NCI-H187 (cell line): Measurements from ENCODE around the gene SERPINB4.
"Not testable (repeated sequence)": the region's sequence is repeated elsewhere in the genome, so short reads cannot be mapped to it uniquely, and the experiment has no call there.

Experiments used
- DNase-seq, 2 experiments: peaks; one replicate each; lab custom pipeline; 2025; lab: John Stamatoyannopoulos, UW

The SERPINB4 gene

GRCh38 chr18:63644142-63644541 is at the start of gene SERPINB4:
Gene SERPINB4, minus strand, starts transcription at chr18:63644256. Its CDS starts 679 bp downstream, at chr18:63643577.
- DNase-seq: not testable (repeated sequence)

- DNase-seq: no peak
Observed at GRCh38 chr18:63689064-63689463, 45.0 kb upstream of the SERPINB4 start.

GRCh38 chr18:63686871-63687270 is 42.8 kb upstream of the SERPINB4 start:
- DNase-seq: no peak

DNA sequence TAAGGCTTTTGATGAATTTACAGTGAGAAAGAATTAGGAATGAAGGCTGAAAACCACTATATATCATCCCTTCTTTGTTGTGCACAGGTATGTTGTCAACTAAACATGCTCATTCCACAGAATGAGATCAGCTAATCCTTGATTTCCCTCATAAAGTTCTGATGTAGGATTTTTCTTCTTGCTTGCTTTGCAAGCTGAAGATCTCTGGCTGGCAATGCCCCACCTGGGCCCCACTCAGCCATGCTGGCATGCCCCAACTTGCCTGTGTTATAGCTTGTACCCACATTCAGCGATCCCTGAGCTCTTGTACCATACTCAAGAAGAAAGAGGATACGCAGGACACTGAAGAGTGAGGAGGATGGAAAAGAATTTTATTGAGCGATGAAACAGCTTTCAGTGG is 40.7 kb upstream of the SERPINB4 start:
- no peak for DNase-seq

DNA sequence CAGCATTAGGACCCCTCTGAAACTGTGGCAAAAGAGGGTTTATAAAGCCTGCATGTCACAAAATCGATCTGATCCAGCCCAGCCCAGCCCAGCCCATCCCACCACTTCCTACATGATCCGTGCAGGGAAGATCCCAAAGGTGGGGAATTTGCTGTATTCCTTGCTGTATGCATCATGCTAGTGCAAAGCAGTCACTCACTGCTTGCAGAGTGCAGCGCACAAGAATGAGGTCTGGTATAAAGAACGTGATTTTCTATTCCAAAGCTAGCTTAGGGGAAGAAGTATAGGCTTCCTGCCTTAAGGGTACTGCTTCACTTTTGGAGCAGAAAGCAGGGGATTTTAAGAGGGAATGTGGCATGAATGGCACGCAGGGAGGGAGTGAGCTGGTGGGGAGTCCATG is 39.8 kb upstream of the SERPINB4 start:
- DNase-seq: no peak

DNA sequence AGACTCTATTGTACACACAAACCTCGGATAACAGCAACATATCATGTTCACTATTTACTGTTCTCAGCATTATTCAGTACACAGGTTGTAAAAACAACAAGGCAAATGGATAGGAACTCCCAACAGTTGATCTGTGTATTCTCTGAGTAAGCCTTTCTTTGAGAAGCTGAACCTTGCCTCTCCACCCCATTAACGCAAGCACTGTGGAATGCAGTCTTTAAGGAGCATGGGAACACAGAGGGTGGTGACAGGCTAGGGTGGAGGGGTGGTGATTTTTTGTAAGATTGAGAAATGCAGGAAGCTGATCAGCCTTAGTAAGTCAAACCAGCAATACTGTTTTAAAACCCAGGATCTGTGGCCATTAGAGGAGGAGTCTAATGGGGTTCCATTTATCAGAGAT is 39.1 kb upstream of the SERPINB4 start:
- no peak for DNase-seq

- no peak for DNase-seq
Observed at GRCh38 chr18:63681449-63682340, 37.6 kb upstream of the SERPINB4 start.

GRCh38 chr18:63679820-63680606 is 36.0 kb upstream of the SERPINB4 start:
- no peak for DNase-seq

DNA sequence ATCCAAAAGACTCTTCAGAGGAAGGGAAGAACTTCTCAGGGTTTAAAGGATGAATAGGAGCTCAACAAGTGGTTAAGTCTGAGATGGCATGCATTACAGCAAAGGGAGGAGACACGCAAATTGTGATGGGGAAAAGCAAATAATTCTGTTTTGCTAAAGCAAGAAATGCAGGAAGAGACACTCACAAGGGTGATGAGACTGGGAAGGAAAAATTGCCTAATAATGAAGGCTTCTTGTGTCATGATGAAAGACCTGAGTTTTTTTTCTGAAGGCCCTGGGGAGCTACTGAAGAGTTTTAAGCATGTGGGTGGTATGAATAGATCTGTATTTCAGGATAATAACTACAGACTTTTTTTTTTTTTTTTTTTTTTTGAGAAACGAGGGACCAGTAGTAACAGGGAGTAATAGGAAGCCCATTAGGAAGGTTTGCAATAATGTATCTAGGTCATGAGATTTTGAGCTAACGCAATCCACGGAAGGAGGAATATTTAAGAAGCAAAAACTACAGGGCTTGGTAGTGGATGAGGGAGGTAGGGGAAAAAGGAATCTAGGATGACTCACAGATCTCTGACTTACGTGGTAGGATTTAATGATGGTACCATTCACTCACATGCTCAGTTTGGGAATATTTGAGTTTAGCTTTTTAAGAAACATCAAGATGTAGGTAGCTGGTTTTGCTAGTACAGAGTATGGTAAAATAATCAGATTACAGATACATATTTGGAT is 33.6 kb upstream of the SERPINB4 start:
- DNase-seq: no peak

GRCh38 chr18:63676526-63677323 is 32.7 kb upstream of the SERPINB4 start:
- no peak for DNase-seq

DNA sequence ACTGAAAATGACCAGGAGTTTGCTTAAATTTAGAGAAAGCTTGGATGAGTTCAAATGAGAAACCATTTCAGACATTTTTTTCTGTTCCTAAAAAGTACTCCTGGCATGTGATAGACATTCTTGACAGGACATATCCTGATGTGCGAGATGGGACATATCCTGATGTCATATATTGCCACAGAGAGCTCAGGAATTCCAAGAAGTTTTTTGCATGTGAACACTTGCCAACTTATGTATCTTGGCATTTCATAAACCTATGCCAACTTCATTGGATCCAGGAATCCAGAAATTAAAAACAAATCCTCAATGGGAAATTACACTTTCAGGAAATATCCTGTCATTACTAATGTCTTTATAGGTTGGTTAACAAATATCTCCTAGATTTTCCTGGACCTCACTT is 20.5 kb upstream of the SERPINB4 start:
- DNase-seq: no peak

DNA sequence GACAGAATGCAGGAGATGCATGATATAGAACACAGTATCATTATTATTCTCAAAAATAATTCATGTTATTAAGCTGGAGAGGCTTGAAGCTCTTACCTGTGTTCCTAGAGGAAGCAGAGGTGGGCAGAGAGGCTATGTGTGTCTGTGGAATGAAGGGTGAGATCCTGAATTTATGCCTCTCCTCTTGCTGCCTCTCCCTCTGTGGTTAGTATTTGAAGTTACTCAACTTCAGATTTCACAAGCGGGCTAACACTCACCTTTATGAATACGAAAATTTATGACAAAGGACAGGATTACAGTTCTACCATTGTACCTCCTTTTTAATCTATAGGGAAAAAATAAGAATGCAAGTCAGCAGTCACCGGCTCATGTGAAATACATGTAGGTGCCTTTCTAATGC is 17.7 kb upstream of the SERPINB4 start, which contains the start of gene SERPINB3:
Gene SERPINB3, minus strand, starts transcription at position 144 of the 400 bp plus-strand sequence. CDS start 677 bp downstream, outside the sequence.
- not testable (repeated sequence) for DNase-seq

GRCh38 chr18:63658920-63659319 is 14.9 kb upstream of the SERPINB4 start:
- DNase-seq: not testable (repeated sequence)

DNA sequence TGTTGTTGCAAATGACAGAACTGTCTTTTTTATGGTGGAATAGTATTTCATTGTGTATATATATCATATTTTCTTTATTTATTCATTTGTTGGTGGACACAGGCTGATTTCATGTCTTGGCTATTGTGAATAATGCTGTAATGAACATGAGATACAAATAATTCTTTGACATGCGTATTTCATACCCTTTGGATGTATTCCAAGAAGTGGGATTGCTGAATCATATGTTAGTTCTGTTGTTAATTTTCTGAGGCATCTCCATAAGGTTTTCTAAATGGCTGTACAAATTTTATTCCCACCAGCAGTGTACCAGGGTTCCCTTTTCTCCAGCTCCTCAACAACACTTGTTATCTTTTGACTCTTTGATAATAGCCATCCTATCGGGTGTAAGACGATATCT is 6.2 kb upstream of the SERPINB4 start:
- DNase-seq: not testable (repeated sequence)

DNA sequence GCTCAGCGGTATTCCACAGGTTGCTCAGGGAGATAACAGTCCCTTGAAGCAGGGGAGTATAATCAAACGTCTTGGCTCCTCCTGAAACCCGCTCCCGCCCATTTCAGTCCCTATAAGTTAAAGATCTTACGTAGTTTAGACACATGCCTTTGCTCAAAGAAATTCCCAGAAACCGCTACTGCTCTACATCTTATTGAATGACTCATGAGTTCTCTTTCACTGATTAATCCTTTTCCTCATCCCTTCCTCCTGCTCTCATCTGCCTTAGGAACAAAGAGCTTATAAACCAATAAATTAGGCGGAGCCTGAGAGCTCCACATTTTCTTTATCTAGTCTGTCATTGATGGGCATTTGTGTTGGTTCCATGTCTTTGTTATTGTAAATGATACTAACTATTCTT is 4.2 kb upstream of the SERPINB4 start:
- no peak for DNase-seq

- DNase-seq: no peak
Observed at GRCh38 chr18:63646936-63647335, 2.9 kb upstream of the SERPINB4 start.

DNA sequence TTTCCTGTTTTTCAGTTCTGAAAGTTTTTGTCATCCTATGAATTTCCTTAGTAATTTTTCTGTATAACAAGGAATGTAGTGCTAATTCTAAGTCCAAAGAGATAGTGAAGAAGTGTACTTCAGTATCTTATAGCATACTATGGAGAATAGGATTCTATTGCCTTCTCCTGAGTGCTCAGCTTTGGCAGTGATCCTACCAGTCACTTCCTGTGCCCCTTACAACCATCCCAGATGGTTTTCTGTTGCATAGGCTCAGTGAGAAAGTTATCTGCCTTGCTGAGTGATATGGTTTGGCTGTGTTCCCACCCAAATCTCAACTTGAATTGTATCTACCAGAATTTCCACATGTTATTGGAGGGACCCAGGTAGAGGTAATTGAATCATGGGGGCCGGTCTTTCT is 638 bp upstream of the SERPINB4 start:
- not testable (repeated sequence) for DNase-seq

GRCh38 chr18:63642668-63643356 is 1.2 kb downstream of the SERPINB4 start:
- not testable (repeated sequence) for DNase-seq

DNA sequence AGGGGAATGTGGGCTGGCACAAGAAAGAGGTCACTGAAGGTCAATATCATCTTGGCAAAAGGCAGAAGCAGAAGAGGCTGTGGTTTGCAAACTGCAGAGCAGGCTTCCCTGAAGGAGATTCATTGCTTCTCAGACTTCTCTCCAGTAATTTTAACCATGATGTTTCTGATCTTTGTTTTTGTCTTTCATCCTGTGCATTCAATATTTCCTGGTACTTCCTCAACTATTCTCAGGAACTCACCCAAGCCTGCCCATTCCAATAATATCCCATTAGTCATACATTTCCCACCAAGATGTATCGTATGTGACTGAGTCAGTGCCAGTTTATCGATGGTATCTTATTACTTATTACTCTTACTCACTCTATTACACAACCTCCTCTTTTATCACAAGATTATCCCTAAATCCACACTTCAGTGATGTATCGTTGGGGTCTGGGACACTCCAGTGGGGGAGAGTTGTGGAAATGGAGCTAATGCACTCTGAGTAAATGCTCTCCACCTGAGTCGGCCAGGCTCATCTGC is 2.8 kb downstream of the SERPINB4 start:
- DNase-seq: not testable (repeated sequence)

DNA sequence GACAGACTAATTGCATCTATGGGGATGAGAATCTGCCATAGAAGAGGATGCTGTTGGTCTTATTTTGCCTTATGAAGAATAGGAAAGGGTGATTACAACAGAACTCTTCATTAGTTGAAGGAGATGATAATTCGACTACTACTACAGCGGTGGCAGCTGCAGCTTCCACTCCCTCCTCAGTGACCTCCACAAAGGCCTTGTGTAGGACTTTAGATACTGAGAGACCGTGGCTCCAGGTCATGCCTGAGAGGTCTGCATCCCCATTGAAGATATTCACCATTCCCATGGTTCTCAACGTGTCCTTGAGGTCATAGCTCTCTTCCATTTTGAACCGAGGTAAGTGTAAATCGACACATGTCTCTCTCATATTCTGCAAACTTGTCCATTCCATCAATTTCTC is 6.4 kb downstream of the SERPINB4 start:
- no peak for DNase-seq
